MCF 10A (cell line): ENCODE data around the gene NR5A2. TPM values are rescaled to one million over a fixed set of nuclear protein-coding genes. Genes with fewer than 3 reads are reported as not detected.

Source experiments
- BruUV-seq: library from RNA; stranded (reverse); fragments of 400-500 nt; replicated peaks from 2 replicates; lab custom pipeline; 2021; lab: Mats Ljungman, UMichigan
- CTCF ChIA-PET: fragments of 300-600 bp; sonication (Branson Sonifier 250); formaldehyde crosslinking; extraction: SDS; loops from one replicate; lab custom pipeline; 2021; ENCODE audit warnings: antibody characterized with exemption, inconsistent platforms; lab: Yijun Ruan, JAX
- POLR2A ChIA-PET: fragments of 300-600, 350-650 bp; sonication (Branson Sonifier 250); formaldehyde crosslinking; extraction: SDS; loops from one replicate; lab custom pipeline; 2020; ENCODE audit warnings: antibody characterized with exemption, inconsistent platforms; lab: Yijun Ruan, JAX
- DNase-seq: peaks from one replicate; pipeline ENCODE4 v3.0.0-alpha.2; 2018; ENCODE audit not compliant: unreplicated experiment
- H3K27ac Mint-ChIP-seq: one replicate; pipeline ENCODE4 v1.8.0; 2022; ENCODE audit warnings: mild to moderate bottlenecking, low read depth, mixed read lengths; ENCODE audit not compliant: unreplicated experiment
- H3K27me3 Mint-ChIP-seq: one replicate; pipeline ENCODE4 v1.8.0; 2022; ENCODE audit warnings: mixed read lengths; ENCODE audit not compliant: insufficient read depth, unreplicated experiment
- H3K36me3 Mint-ChIP-seq: one replicate; pipeline ENCODE4 v1.8.0; 2022; ENCODE audit warnings: mild to moderate bottlenecking, moderate library complexity, mixed read lengths; ENCODE audit not compliant: insufficient read depth, unreplicated experiment
- H3K4me1 Mint-ChIP-seq: one replicate; pipeline ENCODE4 v1.8.0; 2022; ENCODE audit warnings: mixed read lengths; ENCODE audit not compliant: insufficient read depth, unreplicated experiment
- H3K4me3 Mint-ChIP-seq: one replicate; pipeline ENCODE4 v1.8.0; 2022; ENCODE audit warnings: mild to moderate bottlenecking, moderate library complexity, mixed read lengths; ENCODE audit not compliant: unreplicated experiment
- H3K9me3 Mint-ChIP-seq: one replicate; pipeline ENCODE4 v1.8.0; 2022; ENCODE audit warnings: mixed read lengths; ENCODE audit not compliant: unreplicated experiment
- intact Hi-C: fragments of 100-400 bp; cut with micrococcal nuclease; formaldehyde crosslinking; loops from 2 replicates; pipeline ENCODE4 v1.14.1; 2022
- total RNA-seq: library from RNA; stranded (reverse); gene quantifications from 2 replicates; pipeline ENCODE4 v1.2.3, GENCODE V29; 2022
- TF ChIP-seq, protein P1 (sequence below): fragments of 200-600 bp; IDR thresholded peaks from one replicate; pipeline ENCODE4 v1.8.0; 2022; ENCODE audit warnings: antibody characterized with exemption, mild to moderate bottlenecking; ENCODE audit not compliant: unreplicated experiment

The NR5A2 gene
- total RNA-seq, 1 experiment from 2014 or later, result 0.09 TPM

DNA sequence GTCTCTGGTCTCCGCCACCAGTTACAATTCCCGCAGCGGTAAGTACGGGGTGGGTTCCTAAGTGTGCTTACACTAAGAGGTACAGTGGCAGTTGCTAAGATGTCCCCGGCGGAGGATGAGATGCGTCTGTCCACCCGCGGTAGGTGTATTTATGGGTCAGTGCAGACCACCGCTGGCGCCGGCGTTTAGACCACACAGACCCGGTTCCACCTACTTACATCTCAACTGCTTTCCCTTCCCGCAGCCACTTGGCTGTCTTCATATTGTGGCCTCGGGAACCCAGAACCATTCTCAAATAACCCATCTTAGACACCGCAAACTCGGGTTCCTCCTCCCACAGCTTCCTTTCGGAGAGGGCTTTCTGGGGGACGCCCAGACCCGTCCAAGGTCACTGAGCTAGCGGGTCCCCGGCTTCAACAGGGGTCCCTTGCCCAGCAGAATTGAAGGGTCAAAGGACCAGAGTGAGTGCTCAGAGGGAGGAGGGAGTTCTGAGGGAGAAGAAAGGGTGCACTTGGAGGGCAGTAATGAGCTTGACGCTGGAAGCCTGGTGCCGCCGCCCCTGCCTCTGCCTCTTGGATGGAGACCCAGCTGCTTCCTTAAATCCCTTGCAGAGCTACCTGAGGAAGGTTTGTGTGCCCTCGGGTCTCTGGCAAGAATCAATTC is 8.6 kb downstream of the NR5A2 start:
- TF ChIP-seq, protein P1, sequence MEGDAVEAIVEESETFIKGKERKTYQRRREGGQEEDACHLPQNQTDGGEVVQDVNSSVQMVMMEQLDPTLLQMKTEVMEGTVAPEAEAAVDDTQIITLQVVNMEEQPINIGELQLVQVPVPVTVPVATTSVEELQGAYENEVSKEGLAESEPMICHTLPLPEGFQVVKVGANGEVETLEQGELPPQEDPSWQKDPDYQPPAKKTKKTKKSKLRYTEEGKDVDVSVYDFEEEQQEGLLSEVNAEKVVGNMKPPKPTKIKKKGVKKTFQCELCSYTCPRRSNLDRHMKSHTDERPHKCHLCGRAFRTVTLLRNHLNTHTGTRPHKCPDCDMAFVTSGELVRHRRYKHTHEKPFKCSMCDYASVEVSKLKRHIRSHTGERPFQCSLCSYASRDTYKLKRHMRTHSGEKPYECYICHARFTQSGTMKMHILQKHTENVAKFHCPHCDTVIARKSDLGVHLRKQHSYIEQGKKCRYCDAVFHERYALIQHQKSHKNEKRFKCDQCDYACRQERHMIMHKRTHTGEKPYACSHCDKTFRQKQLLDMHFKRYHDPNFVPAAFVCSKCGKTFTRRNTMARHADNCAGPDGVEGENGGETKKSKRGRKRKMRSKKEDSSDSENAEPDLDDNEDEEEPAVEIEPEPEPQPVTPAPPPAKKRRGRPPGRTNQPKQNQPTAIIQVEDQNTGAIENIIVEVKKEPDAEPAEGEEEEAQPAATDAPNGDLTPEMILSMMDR, result no peak
- Mint-ChIP-seq H3K4me3 (no peak overlapping the region), H3K4me1 (no peaks in the 10 kb centered on the region), H3K9me3 (no peaks in the 10 kb centered on the region), H3K27ac (no peak overlapping the region), H3K36me3 (no peaks in the 10 kb centered on the region), H3K27me3 (peaks cover 44% of the 10 kb centered on the region)
- CTCF ChIA-PET, result interaction anchor here (0.7 to 1.0 kb wide), 3 partner anchors 163 to 1269 kb away, joined by 3 read pairs; no protein-coding TSS in a partner anchor
- DNase-seq, result no peak
- no TSS peak for BruUV-seq
- intact Hi-C loops, result no loop called here
- POLR2A ChIA-PET, result no interaction called here

DNA sequence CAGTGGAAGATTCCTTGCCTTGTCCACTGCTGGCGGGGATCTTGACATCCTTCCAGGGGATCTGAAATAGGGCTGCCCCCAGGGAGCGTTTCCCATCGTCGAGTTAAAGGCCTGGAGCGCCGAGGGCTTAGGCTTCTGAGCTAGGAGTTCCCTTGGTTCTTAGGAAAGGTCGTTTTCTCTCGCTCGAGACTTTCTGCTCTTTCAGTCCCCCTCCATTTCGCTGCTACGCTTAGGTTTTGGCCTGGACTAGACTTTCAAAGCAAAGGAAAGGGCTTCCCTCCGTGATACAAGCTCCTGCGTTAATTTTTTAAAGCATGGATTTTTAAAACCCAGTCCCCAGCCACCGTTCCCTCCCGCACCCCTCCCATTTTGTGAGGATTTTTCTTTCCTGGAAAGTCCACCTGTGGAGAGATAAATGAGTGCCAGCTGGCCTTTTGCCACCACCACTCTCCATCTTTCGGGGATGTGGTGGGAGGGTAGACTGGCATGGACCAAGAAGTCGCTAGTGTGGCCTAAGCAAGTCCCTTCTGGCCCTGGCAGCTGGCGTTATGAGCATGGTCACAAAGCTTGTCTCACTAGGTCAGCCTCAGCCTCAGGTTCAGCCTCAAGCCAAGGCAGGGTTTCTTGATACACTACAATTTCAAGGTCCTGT is 9.2 kb downstream of the NR5A2 start:
- H3K4me3 Mint-ChIP-seq, result no peak overlapping the region

DNA sequence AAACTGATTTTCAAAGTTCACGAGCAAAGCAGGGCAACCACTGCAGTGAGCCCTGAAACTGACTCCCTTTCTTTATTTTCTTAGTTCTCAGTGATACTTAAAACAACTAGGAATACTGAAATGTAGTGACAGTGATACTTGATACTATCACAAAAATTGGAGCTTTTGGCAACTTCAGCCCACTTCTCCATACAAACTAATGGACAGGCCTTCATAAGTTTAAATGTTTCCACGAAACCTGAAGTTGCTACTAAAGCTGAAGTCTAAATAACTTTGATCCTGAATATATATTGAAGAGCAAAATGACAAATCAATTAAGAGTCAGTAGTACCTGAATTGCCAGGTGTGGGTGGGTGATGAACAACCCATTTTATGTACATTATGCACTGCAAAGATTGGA is 10.0 kb downstream of the NR5A2 start:
- H3K4me1 Mint-ChIP-seq, result no peaks in the 10 kb centered on the region
- H3K4me3 Mint-ChIP-seq, result peak overlapping the region; percentile 1
- H3K27ac Mint-ChIP-seq, result no peak overlapping the region
- H3K36me3 Mint-ChIP-seq, result no peaks in the 10 kb centered on the region
- peaks cover 47% of the 10 kb centered on the region for H3K27me3 Mint-ChIP-seq
- no TSS peak for BruUV-seq
- no peaks in the 10 kb centered on the region for H3K9me3 Mint-ChIP-seq
- TF ChIP-seq, protein P1, result no peak
- intact Hi-C loops, result no loop called here
- CTCF ChIA-PET, result interaction anchor here (1.0 to 1.1 kb wide), 2 partner anchors 9 kb away, joined by 3 read pairs; no protein-coding TSS in a partner anchor
- DNase-seq, result no peak
- POLR2A ChIA-PET, result no interaction called here

More for the DNA sequence above, 9.2 kb downstream of the NR5A2 start:
- no TSS peak for BruUV-seq
- H3K27me3 Mint-ChIP-seq, result peaks cover 44% of the 10 kb centered on the region
- TF ChIP-seq, protein P1, result no peak
- no peaks in the 10 kb centered on the region for H3K4me1 Mint-ChIP-seq
- ChIA-PET CTCF (interaction anchor here (0.7 to 1.0 kb wide), 3 partner anchors 162 to 1269 kb away, joined by 3 read pairs; no protein-coding TSS in a partner anchor), POLR2A (no interaction called here)
- H3K27ac Mint-ChIP-seq, result no peak overlapping the region
- no peaks in the 10 kb centered on the region for H3K9me3 Mint-ChIP-seq
- intact Hi-C loops, result no loop called here
- DNase-seq, result no peak
- H3K36me3 Mint-ChIP-seq, result no peaks in the 10 kb centered on the region

DNA sequence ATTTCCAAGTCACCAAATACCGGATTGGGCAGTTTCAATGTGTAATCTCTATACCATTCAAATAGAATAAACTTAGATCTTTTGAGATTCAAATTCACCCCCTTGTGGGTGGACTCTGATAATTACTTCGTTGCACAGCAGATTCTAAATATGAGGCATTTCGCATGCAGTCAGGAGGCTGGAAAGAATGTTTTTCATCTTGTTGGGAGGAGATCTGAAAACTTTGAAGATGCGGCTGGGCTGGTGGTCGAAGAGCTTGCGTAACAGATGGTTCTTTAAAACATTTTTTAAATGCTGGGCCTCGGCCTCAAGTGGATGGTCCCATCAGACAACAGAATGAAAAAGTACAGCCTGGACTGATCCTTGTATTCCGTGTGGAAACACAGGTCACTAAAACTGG is 10.4 kb downstream of the NR5A2 start:
- Mint-ChIP-seq H3K9me3 (no peaks in the 10 kb centered on the region), H3K36me3 (no peaks in the 10 kb centered on the region), H3K4me1 (no peaks in the 10 kb centered on the region), H3K27ac (no peak overlapping the region), H3K27me3 (peaks cover 51% of the 10 kb centered on the region), H3K4me3 (peak overlapping the region; percentile 1)
- BruUV-seq, result no TSS peak
- intact Hi-C loops, result no loop called here
- DNase-seq, result no peak
- POLR2A ChIA-PET, result no interaction called here
- CTCF ChIA-PET, result interaction anchor here (1.0 to 1.1 kb wide), 2 partner anchors 8 to 9 kb away, joined by 3 read pairs; no protein-coding TSS in a partner anchor
- TF ChIP-seq, protein P1, result no peak
